Measurements from ENCODE around the gene KIFC3. TPM values are rescaled to one million over a fixed set of nuclear protein-coding genes. Genes with fewer than 3 reads are reported as not detected.
"Not testable (repeated sequence)": the region's sequence is repeated elsewhere in the genome, so short reads cannot be mapped to it uniquely, and the experiment has no call there.

Gene KIFC3
- total RNA-seq, 1 experiment from 2014 or later: 32.6 TPM

DNA sequence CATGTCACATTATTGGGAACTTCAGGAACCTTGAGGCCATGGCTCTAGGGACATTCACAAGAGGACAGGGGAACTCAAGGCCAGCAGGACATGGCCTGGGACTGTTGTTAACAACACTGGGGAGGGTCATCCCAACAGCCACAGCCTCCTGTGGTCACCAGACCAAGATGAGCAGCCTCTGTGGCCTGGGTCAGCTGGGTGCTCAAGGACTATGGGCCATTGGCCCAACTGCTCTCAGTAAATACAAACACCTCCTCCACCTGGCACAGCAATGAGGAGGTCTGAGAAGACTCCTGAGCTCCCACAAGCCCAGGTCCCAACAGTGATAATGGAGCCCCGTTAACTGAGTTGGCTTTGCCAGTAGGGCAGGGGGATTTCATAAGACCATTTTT, 20.9 kb downstream of the KIFC3 start:
- intact Hi-C loops (cut with micrococcal nuclease): no loop called here
- BruUV-seq (replicated peaks): no TSS peak
- Histone ChIP-seq H3K9me3 (ENCODE audit: low read length) (no peaks in the 10 kb centered on the region), H4K20me1 (ENCODE audit: low read length) (no peaks in the 10 kb centered on the region), H2AFZ (ENCODE audit: low read length) (no peak overlapping the region), H3K9ac (ENCODE audit: low read length) (no peak overlapping the region), H3K4me1 (ENCODE audit: insufficient read depth, low read length) (no peaks in the 10 kb centered on the region), H3K4me2 (ENCODE audit: low read length) (no peak overlapping the region), H3K4me3 (ENCODE audit: low read length) (no peak overlapping the region), H3F3A (ENCODE audit: low read length, unreplicated experiment) (no peaks in the 10 kb centered on the region), H3K79me2 (ENCODE audit: low read length) (no peaks in the 10 kb centered on the region), H3K36me3 (ENCODE audit: low read depth, low read length) (no peaks in the 10 kb centered on the region), H3K27ac (ENCODE audit: low read length) (no peak overlapping the region), H3K9me2 (replicated peaks; ENCODE audit: low read length) (no peaks in the 10 kb centered on the region), H3K27me3 (ENCODE audit: low read length) (no peaks in the 10 kb centered on the region)
- ChIA-PET POLR2A (ENCODE audit: unreplicated experiment) (no interaction called here), CTCF (no interaction called here)
- ATAC-seq (no peak), DNase-seq (no peak)
- no peak for TF ChIP-seq EZH2 (IDR thresholded peaks at IDR 0.05; ENCODE audit: low read length, unreplicated experiment)
- TF ChIP-seq, protein P1, sequence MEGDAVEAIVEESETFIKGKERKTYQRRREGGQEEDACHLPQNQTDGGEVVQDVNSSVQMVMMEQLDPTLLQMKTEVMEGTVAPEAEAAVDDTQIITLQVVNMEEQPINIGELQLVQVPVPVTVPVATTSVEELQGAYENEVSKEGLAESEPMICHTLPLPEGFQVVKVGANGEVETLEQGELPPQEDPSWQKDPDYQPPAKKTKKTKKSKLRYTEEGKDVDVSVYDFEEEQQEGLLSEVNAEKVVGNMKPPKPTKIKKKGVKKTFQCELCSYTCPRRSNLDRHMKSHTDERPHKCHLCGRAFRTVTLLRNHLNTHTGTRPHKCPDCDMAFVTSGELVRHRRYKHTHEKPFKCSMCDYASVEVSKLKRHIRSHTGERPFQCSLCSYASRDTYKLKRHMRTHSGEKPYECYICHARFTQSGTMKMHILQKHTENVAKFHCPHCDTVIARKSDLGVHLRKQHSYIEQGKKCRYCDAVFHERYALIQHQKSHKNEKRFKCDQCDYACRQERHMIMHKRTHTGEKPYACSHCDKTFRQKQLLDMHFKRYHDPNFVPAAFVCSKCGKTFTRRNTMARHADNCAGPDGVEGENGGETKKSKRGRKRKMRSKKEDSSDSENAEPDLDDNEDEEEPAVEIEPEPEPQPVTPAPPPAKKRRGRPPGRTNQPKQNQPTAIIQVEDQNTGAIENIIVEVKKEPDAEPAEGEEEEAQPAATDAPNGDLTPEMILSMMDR (conservative IDR thresholded peaks at IDR 0.05; ENCODE audit: low read depth, low read length): no peak
- TF ChIP-seq EZH2phosphoT487 (IDR thresholded peaks at IDR 0.05; ENCODE audit: borderline replicate concordance, low read length): no peak

DNA sequence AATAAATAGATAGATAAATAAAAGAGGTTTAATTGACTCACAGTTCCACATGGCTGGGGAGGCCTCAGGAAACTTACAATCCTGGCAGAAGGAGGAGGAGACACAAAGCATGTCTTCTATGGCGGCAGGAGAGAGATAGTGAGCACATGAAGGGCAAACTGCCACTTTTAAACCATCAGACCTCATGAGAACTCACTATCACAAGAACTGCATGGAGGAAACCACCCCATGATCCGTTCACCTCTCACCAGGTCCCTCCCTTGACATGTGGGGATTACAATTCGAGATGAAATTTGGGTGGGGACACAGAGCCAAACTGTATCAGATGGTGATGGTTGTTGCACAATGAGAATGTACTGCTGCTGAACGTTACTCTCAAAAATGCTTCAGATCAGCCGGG, 22.5 kb downstream of the KIFC3 start:
- H3K9me3 ChIP-seq (ENCODE audit: low read length); BruUV-seq (replicated peaks); intact Hi-C loops (cut with micrococcal nuclease); DNase-seq; H3K36me3 ChIP-seq (ENCODE audit: low read depth, low read length); H3K4me1 ChIP-seq (ENCODE audit: insufficient read depth, low read length); H3K27me3 ChIP-seq (ENCODE audit: low read length); H3F3A ChIP-seq (ENCODE audit: low read length, unreplicated experiment); ATAC-seq; H3K4me3 ChIP-seq (ENCODE audit: low read length); H3K9me2 ChIP-seq (replicated peaks; ENCODE audit: low read length); CTCF ChIA-PET; H3K79me2 ChIP-seq (ENCODE audit: low read length); H3K27ac ChIP-seq (ENCODE audit: low read length); H3K9ac ChIP-seq (ENCODE audit: low read length); H2AFZ ChIP-seq (ENCODE audit: low read length); H4K20me1 ChIP-seq (ENCODE audit: low read length); H3K4me2 ChIP-seq (ENCODE audit: low read length); POLR2A ChIA-PET (ENCODE audit: unreplicated experiment): not testable (repeated sequence)

DNA sequence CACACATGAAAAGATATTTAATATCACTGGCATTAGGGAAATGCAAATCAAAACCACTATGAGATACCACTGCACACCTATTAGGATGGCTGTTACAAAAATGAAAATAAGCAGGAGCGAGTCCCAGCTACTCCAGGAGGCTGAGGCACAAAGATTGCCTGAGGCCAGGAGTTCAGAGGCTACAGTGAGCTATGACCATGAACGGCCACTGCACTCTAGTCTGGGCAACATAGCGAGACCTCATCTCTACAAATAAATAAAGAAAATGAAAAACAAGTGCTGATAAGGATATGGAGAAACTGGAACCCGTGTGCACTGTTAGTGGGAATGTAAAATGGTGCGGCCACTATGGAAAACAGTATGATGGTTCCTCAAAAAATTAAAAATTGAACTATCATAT, 23.6 kb downstream of the KIFC3 start:
- Histone ChIP-seq H3K9me2 (replicated peaks; ENCODE audit: low read length) (no peaks in the 10 kb centered on the region), H3K36me3 (ENCODE audit: low read depth, low read length) (no peaks in the 10 kb centered on the region), H3K27ac (ENCODE audit: low read length) (no peak overlapping the region), H3K79me2 (ENCODE audit: low read length) (no peaks in the 10 kb centered on the region), H2AFZ (ENCODE audit: low read length) (no peak overlapping the region), H4K20me1 (ENCODE audit: low read length) (no peaks in the 10 kb centered on the region), H3K9me3 (ENCODE audit: low read length) (no peaks in the 10 kb centered on the region), H3K4me1 (ENCODE audit: insufficient read depth, low read length) (no peaks in the 10 kb centered on the region), H3K4me2 (ENCODE audit: low read length) (no peak overlapping the region), H3K4me3 (ENCODE audit: low read length) (no peak overlapping the region), H3K9ac (ENCODE audit: low read length) (no peak overlapping the region), H3F3A (ENCODE audit: low read length, unreplicated experiment) (no peaks in the 10 kb centered on the region), H3K27me3 (ENCODE audit: low read length) (no peaks in the 10 kb centered on the region)
- ATAC-seq (no peak), DNase-seq (no peak)
- intact Hi-C loops (cut with micrococcal nuclease): no loop called here
- TF ChIP-seq, protein P1 (conservative IDR thresholded peaks at IDR 0.05; ENCODE audit: low read depth, low read length): no peak
- TF ChIP-seq EZH2phosphoT487 (IDR thresholded peaks at IDR 0.05; ENCODE audit: borderline replicate concordance, low read length): no peak
- TF ChIP-seq EZH2 (IDR thresholded peaks at IDR 0.05; ENCODE audit: low read length, unreplicated experiment): no peak
- ChIA-PET POLR2A (ENCODE audit: unreplicated experiment) (no interaction called here), CTCF (no interaction called here)
- BruUV-seq (replicated peaks): no TSS peak

All from PC-3 (cell line).